T-helper 17 cell (primary cell): Measurements from ENCODE around the gene NUCB2. TPM values are rescaled to one million over a fixed set of nuclear protein-coding genes. Genes with fewer than 3 reads are reported as not detected.

ENCODE experiments used
- ATAC-seq: fragments of 150-1000 bp; cut with Tn5 transposase; 2 replicates; pipeline ENCODE4 v1.10.0; 2021; ENCODE audit warnings: mild to moderate bottlenecking, moderate library complexity
- DNase-seq, 3 donors: peaks; one replicate each; pipeline versions ENCODE4 v3.0.0 to v3.0.0-alpha.2; 2020 to 2021
- H3K9me3 ChIP-seq: one replicate; pipeline ENCODE4 v1.7.0; 2013; ENCODE audit warnings: low read length, mild to moderate bottlenecking; ENCODE audit not compliant: control insufficient read depth, poor library complexity, severe bottlenecking
- H3K27ac Mint-ChIP-seq: one replicate; pipeline ENCODE4 v1.8.0; 2022; ENCODE audit warnings: mild to moderate bottlenecking, moderate library complexity, mixed read lengths
- H3K27me3 Mint-ChIP-seq: one replicate; pipeline ENCODE4 v1.8.0; 2022; ENCODE audit warnings: mixed read lengths
- H3K36me3 Mint-ChIP-seq: one replicate; pipeline ENCODE4 v1.8.0; 2022; ENCODE audit warnings: low read depth, mixed read lengths
- H3K4me1 Mint-ChIP-seq: one replicate; pipeline ENCODE4 v1.8.0; 2022; ENCODE audit warnings: mild to moderate bottlenecking, mixed read lengths
- H3K4me3 Mint-ChIP-seq: one replicate; pipeline ENCODE4 v1.8.0; 2022; ENCODE audit warnings: mild to moderate bottlenecking, moderate library complexity, mixed read lengths
- total RNA-seq, 4 donors: library from RNA in 2 of 4; stranded (reverse) in 2 of 4; gene quantifications; one replicate each; pipeline ENCODE4 v1.2.3 and lab custom pipeline; 2022 to 2026

The NUCB2 gene
- total RNA-seq, 2 donors from 2014 or later = 29.5 to 33.6 TPM

DNA sequence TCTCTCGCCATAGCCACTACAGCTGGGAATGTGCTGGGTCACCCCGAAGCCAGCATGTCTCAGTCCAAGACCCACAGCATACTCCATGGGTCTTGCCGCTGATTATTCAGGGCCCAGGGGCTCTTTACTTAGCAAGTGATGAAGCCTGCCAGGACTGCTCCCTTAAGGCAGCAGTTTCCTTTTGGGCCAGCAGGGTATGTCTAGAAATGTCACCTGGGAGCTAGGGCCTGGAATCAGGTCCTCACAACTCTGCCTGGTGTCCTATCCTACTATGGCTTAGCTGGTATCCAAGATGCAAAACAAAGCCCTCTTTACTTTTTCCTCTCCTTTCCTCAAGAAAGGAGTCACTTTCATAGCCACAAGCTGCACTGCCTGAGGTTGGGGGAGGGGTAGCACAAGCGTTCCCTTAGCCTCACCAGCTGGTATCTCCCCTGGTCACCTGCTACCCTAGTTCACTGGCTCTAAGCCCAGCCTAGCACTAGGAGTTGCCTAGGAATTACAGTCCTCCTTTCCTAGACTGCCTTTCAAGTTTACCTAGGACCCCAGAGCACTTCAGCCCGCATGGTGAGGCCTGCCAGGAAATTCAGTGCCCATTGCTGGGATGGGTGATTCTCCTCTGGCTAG, 52.4 kb downstream of the NUCB2 start:
- H3K9me3 ChIP-seq = no peaks in the 10 kb centered on the region
- ATAC-seq = no peak
- H3K27me3 Mint-ChIP-seq = no peaks in the 10 kb centered on the region
- H3K36me3 Mint-ChIP-seq = peaks cover 6% of the 10 kb centered on the region
- peaks cover 8% of the 10 kb centered on the region for H3K4me1 Mint-ChIP-seq
- H3K27ac Mint-ChIP-seq = peak overlapping the region; percentile 41
- no peak overlapping the region for H3K4me3 Mint-ChIP-seq
- no peak for DNase-seq

DNA sequence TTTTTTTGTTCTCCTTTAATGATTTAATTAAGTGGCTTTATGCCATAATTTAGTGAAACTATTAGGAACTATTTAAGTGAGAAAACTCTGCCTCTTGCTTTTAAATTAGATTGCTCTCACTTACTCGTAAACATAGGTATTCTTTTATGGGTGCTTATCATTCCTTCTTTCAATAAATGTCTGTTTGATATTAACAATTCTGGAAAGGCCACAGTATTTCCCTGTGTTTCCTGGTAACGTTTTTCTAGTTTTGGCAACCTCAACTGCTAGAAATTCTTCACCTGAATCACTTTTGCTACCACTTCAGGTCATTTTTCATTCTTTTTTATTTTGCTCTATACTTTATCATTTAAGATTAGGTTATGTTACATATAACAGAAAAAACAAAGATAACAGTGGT, 55.1 kb downstream of the NUCB2 start:
- H3K36me3 Mint-ChIP-seq = peaks cover 4% of the 10 kb centered on the region
- no peak overlapping the region for H3K27ac Mint-ChIP-seq
- ATAC-seq = no peak

DNA sequence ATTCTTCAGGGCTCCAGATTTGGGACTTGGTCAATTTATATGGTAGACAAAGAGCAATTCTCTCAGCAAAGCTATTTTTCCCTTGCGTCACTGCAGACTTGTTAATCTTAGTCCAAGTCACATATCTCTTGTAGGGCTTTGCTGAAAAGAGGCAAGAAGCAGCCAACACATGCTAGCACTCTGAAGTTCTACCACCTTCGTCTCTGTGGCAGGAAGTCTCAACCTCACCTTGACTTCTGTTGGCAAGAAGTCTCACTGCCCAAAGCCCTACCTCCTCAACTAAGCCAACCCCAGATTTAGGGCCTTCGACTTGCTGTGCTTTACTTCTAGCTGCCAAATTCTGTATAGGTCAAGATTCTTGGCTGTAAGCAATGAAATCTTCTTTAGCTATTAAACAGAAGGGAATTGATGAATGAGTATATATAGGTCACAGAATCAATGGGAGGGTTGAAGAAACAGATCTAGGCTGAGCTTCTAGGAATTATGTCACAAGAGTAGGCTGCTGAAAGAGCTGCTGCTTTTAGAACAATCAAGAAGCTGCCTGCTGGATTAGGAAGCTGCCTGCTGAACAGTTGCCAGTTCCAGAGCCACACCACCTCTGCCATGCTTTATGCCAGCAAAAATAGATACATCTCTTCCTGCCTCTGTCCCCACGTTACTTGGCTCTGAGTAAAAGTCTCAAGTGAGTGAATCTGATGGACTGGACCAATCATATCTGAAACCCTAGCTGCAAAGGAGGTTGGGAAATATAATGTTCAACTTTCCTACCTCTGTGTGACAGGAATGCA, 57.5 kb downstream of the NUCB2 start:
- no peaks in the 10 kb centered on the region for H3K9me3 ChIP-seq
- Mint-ChIP-seq H3K4me1 (peaks cover 6% of the 10 kb centered on the region), H3K36me3 (peaks cover 2% of the 10 kb centered on the region), H3K27ac (no peak overlapping the region), H3K4me3 (no peak overlapping the region), H3K27me3 (no peaks in the 10 kb centered on the region)
- no peak for DNase-seq
- ATAC-seq = peak; percentile 37

More for the DNA sequence above, 55.1 kb downstream of the NUCB2 start:
- Mint-ChIP-seq H3K27me3 (no peaks in the 10 kb centered on the region), H3K4me3 (no peak overlapping the region), H3K4me1 (peaks cover 8% of the 10 kb centered on the region)
- DNase-seq = no peak
- H3K9me3 ChIP-seq = no peaks in the 10 kb centered on the region

DNA sequence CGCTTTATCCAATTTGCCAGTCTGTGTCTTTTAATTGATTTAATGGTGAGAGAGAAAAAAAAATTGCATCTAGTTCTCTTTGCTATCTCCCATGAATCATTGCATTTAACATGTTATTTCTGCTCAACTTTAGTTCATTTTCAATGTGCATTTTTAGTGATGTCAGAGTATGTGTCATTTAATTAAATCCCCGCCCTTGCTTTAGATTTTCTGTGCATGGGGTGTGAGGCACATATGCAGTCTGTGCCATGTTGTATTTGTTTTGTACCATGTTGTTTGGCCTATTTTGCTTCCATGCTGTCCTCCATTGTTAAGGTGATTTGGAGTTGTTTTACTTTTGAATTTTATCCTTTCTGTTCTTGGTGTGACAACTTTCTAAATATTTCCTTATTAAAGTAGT, 66.7 kb downstream of the NUCB2 start:
- Mint-ChIP-seq H3K4me3 (no peak overlapping the region), H3K27ac (peak overlapping the region; percentile 30), H3K4me1 (no peaks in the 10 kb centered on the region), H3K36me3 (peaks cover 2% of the 10 kb centered on the region), H3K27me3 (no peaks in the 10 kb centered on the region)
- no peak for DNase-seq
- no peak for ATAC-seq
- H3K9me3 ChIP-seq = no peaks in the 10 kb centered on the region

DNA sequence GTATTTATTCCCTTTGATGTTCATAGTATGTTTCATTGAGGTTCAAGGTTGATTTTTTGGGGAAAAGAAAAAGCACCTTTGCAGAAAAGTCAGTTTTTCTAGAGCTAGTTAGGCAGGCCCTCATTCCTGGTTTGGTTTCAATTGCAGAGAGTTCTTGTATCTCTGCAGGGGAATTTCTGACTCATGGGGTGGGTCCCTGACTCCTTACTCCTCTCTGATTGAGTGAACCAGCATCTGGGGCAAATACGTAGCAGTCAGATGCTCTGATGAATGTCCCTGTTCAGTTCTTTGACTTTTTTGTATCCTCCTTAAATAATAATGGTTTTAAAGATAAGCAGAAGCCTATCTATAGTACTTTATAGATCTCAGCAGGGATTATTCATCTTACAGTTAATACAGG, 67.4 kb downstream of the NUCB2 start:
- H3K27ac Mint-ChIP-seq = no peak overlapping the region
- ATAC-seq = no peak
- H3K9me3 ChIP-seq = no peaks in the 10 kb centered on the region

DNA sequence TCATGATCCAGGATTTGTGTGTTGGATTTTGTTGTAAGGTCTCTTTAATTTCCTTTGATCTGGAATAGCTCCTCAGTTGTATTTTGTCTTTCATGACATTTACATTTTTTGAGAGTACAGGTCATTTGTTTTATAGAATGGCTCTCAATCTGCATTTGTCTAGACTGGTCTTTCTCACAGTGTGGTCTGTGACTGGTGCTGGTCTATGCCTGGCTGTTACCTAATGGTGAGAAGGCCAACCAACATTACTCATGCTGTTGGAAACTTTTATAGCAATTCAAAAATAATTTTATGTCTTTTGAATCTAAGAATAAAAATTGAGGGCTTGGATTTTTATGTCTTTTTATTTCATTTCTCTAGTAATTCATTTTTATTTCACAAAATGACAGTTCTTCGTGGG, 71.1 kb downstream of the NUCB2 start:
- Mint-ChIP-seq H3K4me3 (no peak overlapping the region), H3K4me1 (peaks cover 15% of the 10 kb centered on the region), H3K27ac (no peak overlapping the region), H3K27me3 (no peaks in the 10 kb centered on the region), H3K36me3 (peaks cover 2% of the 10 kb centered on the region)
- H3K9me3 ChIP-seq = no peaks in the 10 kb centered on the region
- no peak for ATAC-seq
- DNase-seq = no peak

More for the DNA sequence above, 67.4 kb downstream of the NUCB2 start:
- Mint-ChIP-seq H3K4me1 (no peaks in the 10 kb centered on the region), H3K27me3 (no peaks in the 10 kb centered on the region), H3K4me3 (no peak overlapping the region), H3K36me3 (peaks cover 2% of the 10 kb centered on the region)
- DNase-seq = no peak

DNA sequence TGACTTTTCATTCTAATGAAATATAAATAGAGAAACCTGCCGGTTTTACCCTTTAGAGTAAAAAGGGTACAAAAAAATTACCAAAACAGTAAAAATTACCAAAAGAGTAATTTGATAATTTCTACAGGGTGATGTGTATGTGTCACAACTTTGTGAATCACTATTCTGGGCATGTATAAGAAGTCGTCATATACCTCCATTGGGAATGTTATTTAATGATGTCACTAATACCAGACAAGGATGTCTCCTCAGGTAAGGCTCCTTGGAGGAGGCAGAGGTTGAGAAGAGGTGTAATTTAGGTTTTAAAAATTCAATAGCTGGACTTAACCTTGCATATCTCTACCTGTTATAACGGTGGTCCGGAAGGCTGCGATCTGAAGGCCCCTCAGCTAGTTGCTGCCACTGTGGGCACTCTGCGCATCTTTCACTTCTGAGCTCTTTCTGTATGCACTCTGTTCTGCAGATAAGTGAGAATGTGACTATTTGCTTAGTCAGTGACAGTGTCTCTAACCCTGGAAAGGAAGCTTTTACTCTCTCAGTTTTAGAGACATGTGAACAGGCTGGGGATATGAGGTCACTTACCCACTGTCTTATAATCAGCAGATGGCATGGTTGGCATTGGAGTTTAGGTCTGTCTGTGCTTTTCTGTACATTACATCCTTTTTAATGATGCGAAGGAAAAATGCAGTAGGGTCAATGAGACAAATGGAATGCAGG, 74.1 kb downstream of the NUCB2 start:
- Mint-ChIP-seq H3K36me3 (no peaks in the 10 kb centered on the region), H3K4me3 (peak overlapping the region; percentile 94), H3K27ac (peak overlapping the region; percentile 90), H3K27me3 (no peaks in the 10 kb centered on the region), H3K4me1 (peaks cover 27% of the 10 kb centered on the region)
- no peaks in the 10 kb centered on the region for H3K9me3 ChIP-seq
- DNase-seq (no peak), ATAC-seq (no peak)

DNA sequence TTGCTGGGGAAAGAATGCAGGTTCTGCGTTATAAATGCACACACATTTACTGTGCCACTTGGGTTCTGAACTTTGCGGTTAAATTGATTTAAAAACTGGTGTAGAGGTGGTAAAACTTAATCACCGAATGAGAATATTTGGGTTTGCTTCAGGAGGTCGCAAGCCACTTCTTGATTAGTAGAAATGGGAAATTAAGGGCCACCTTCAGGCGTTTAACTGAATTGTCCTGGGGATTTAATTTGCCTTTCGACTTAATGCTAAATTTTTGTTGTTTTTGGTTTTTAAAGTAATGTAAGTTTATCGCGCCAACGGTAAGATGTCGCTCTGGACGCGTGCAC, 74.6 kb downstream of the NUCB2 start:
- no peak for ATAC-seq
- no peaks in the 10 kb centered on the region for H3K36me3 Mint-ChIP-seq

DNA sequence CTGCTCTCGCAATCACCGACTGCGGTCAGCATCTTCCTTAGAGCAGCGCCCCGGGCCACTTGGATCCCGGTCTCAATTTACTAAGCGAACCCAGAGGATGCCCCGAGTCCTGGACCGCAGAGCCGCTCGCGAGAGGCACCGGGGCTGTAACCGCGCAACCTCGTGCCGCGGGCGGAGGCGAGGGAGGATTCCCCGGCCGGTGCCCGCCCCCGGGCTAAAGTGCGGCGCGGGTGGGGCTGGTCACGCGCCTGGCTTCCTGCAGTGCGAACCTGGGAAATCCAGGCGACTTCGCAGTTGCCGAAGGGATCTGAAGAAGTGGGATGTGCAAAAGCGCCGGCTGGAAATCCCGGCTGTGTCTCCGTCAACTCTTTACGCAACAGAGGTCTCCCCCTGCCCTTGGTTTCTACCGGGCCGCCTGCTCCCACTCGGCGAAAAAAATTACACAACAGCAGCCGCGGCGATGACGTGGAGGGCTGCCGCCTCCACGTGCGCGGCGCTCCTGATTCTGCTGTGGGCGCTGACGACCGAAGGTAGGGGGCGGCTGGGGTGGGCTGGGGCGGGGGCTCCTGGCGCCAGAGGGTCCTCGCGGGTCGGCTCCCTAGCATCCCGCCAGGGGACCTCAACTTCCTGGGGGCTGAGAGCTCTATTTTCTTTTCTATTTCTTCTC, 75.1 kb downstream of the NUCB2 start, which contains the start of gene NCR3LG1:
Gene NCR3LG1, plus strand, starts transcription at position 291 of the 667 bp plus-strand sequence. Its CDS starts 170 bp downstream, at position 461.
- H3K36me3 Mint-ChIP-seq = no peaks in the 10 kb centered on the region
- H3K27ac Mint-ChIP-seq = peak within 1 kb of the TSS; percentile 90
- no peaks in the 10 kb centered on the region for H3K9me3 ChIP-seq
- ATAC-seq = peak; percentile 78
- peak; percentile 48 to 57 (median 52) for DNase-seq
- H3K4me3 Mint-ChIP-seq = peak within 1 kb of the TSS; percentile 94
- H3K27me3 Mint-ChIP-seq = no peaks in the 10 kb centered on the region
- peaks cover 27% of the 10 kb centered on the region for H3K4me1 Mint-ChIP-seq

More for the DNA sequence above, 74.6 kb downstream of the NUCB2 start:
- H3K9me3 ChIP-seq = no peaks in the 10 kb centered on the region
- Mint-ChIP-seq H3K4me3 (peak overlapping the region; percentile 94), H3K27me3 (no peaks in the 10 kb centered on the region), H3K4me1 (peaks cover 27% of the 10 kb centered on the region), H3K27ac (peak overlapping the region; percentile 90)
- no peak for DNase-seq

DNA sequence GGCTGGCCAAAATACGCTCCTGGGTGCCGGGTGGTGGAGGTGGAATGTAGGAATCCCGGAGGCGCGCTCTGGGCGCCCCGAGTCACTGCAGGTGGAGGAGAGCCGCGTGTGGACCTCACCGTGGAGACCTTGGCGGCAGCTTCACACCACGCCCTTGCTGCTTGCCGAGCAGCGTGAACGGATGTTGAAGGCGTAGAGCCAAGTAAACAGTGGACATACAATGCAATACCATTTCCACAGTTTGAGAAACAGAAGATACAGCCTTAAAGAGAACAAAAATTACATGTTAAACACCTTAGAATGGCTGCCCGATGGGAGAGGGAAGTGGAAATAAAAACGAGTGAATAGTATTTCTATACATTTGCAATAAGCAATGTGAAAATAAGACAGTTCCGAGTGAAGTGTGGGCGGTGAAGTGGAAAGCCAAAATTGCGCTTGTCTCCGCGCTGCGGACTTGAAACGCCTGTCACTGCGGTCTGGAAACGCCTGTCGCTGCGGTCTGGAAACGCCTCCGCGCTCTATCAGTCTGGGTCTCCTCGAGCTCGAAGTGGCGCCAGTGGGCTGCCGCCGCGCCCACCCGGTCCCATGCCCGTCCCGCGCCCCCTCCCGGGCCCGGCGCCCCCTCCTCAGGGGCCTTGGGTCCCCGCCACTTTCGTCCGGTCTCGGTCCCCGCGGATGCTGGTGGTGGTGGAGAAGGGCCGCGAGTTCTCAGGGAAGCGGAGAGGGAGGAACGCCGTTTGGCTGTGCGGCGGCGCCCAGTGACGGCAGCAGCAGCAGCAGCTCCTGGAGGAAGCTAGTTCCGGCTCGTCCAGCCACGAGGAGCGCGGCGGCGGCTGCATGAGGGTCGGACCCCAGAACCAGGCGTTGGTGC, 76.6 kb downstream of the NUCB2 start:
- H3K9me3 ChIP-seq = no peaks in the 10 kb centered on the region
- Mint-ChIP-seq H3K27ac (peak overlapping the region; percentile 90), H3K27me3 (no peaks in the 10 kb centered on the region), H3K4me1 (peaks cover 27% of the 10 kb centered on the region), H3K36me3 (no peaks in the 10 kb centered on the region), H3K4me3 (peak overlapping the region; percentile 94)
- ATAC-seq = peak; percentile 34
- peak in 2 of 3 donors; percentile 33 to 35 for DNase-seq

DNA sequence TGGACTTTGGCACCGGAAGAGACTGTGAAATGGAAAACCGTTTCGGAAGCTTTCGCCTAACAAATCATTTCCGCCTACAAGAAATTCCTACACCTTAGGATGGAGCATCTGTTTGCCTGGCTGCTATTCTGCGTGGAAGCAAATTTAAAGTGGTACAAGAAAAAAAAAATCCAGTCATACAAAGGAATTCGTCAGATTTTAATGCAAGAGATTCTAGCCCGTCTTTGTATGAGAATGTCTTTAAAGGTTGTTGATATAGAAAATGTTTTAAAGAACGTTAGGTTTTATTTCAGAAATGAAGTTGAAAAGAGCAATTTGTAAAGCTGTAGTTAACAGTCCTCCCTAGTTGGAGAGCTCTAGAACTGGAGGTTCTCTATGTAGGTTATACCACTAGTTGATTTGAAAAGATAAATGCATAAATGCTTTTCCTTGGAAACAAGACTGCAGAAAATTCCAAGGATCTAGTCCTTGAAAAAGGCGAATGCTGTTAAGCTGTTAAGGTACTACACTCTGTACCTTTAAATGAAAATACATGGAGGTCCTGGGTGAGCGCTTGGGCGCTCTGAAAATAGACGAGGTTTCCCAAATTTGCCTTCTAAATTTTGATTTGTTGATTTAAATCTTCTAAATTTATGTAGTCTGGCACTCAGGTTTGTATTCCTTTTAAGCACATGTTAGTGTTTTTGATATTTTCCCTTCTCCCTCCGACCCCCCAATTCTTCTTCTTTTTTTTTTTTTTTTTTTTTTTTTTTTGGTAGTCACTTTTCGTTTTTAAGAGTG, 77.5 kb downstream of the NUCB2 start:
- H3K27ac Mint-ChIP-seq = peak overlapping the region; percentile 90

DNA sequence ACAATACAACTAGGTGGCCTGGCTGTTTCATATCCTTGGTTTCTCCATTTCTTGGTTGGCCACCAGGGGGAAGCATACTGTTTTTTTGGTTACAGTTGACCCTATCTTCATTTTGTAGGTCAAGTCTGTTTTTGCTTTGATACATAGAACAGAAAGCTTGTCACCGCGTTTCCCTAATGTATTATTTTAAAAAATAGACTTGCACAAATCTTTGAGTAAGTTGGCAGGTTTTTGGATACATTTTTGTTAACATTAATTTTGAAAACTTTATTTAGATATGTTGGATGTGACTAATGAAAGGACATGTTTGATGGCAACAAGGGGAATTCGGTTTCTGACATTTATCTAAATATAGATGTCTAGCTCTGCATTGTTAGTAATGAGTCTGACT, 78.1 kb downstream of the NUCB2 start:
- Mint-ChIP-seq H3K36me3 (no peaks in the 10 kb centered on the region), H3K4me3 (peak overlapping the region; percentile 94)
- peak in 2 of 3 donors; percentile 21 to 55 for DNase-seq

More for the DNA sequence above, 77.5 kb downstream of the NUCB2 start:
- H3K27me3 Mint-ChIP-seq = no peaks in the 10 kb centered on the region
- no peaks in the 10 kb centered on the region for H3K36me3 Mint-ChIP-seq
- DNase-seq (no peak), ATAC-seq (no peak)
- H3K4me3 Mint-ChIP-seq = peak overlapping the region; percentile 94
- H3K4me1 Mint-ChIP-seq = peaks cover 27% of the 10 kb centered on the region
- no peaks in the 10 kb centered on the region for H3K9me3 ChIP-seq

More for the DNA sequence above, 78.1 kb downstream of the NUCB2 start:
- Mint-ChIP-seq H3K4me1 (peaks cover 27% of the 10 kb centered on the region), H3K27ac (peak overlapping the region; percentile 78), H3K27me3 (no peaks in the 10 kb centered on the region)
- H3K9me3 ChIP-seq = no peaks in the 10 kb centered on the region
- ATAC-seq = peak; percentile 44
